EH (cell line): Measurements from ENCODE around the gene C19orf85.
"Not testable (repeated sequence)": the region's sequence is repeated elsewhere in the genome, so short reads cannot be mapped to it uniquely, and the experiment has no call there.

Experiments
- DNase-seq: peaks from one replicate; pipeline ENCODE4 v3.0.0-alpha.2; 2015; ENCODE audit warnings: low read depth

Gene C19orf85

GRCh38 chr19:55440411-55441105 lies 24.0 kb downstream of the C19orf85 start:
- peak; percentile 26 for DNase-seq

DNA sequence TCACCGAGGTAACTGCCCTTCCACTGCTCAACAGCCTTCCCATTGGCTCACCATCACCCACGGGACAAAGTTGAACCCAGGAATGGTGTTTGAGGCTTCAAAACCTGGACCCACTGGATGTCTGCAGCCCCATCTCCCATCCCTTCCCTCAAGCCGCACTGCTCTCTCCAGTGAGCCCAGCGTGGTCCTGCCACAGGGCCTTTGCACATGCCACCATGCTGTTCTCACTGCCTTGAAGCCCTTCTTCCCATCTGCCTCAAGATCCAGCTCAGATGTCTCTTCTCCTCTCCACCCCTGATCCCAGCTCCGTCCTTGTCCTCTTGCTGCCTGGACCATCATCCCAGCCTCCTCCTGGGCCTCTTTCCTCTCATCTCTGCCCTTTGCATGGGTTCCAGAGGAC lies 25.5 kb downstream of the C19orf85 start:
- DNase-seq, result no peak

DNA sequence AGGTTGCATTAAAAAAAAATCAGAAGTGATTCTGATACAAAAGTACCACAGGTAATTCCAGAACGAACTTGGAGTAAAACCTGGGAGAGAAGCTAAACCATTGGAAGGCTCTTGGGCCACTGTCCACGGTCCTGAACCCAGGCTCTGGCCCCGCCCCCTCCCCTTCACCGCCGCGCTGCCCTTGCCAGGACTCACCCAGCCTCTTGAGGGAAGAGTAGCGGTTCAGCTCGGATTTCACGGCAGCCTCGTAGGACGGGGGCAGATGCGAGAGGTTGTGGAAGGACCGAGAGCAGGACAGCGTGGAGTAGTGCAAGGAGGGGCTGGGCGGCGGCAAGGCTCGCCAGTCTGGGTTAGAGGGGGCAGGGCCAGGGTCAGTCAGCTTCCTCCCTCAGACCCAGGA lies 27.1 kb downstream of the C19orf85 start:
- peak; percentile 73 for DNase-seq

DNA sequence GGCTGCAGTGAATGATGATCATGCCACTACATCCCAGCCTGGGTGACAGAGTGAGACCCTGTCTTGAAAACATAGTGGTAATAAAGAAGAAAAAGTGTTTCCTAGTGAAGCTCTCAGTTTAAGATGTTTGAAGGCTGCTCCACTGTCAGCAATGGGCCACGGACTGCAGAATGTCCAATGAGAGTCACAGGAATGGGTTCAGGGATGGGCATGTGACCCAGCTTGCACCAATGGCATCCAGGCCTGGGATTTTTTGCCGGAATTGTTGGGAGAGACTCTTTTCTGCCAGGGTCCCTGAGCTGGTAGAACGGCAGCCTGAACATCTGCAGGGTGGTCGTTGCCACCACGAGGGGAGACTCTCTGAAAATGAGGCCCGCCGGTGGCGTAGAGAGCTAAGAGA lies 27.7 kb downstream of the C19orf85 start:
- no peak for DNase-seq

DNA sequence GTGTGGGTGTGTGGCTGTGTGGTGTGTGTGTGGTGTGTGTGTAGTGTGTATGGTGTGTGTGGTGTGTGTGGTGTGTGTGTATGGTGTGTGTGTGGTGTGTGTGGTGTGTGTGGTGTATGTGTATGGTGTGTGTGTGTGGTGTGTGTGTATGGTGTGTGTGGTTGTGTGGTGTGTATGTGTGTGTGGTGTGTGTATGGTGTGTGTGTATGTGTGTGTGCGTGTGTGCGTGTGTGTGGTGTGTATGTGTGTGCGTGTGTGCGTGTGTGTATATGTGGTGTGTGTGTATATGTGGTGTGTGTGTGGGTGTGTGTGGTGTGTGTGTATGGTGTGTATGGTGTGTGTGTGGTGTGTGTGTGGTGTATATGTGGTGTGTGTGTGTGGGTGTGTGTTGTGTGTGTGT lies 29.5 kb downstream of the C19orf85 start:
- no peak for DNase-seq

DNA sequence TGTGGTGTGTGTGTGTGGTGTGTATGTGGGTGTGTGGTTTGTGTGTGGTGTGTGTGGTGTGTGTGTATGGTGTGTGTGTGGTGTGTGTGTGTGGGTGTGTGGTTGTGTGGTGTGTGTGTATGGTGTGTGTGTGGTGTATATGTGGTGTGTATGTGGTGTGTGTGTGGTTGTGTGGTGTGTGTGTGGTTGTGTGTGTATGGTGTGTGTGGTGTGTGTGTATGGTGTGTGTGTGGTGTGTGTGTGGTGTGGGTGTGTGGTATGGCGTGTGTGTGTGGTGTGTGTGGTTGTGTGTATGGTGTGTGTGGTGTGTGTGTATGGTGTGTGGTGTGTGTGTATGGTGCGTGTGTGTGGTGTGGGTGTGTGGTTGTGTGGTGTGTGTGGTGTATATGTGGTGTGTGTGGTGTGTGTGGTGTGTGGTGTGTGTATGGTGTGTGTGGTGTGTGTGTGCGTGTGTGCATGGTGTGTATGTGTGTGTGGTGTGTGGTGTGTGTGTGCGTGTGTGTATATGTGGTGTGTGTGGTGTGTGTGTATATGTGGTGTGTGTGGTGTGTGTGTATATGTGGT lies 30.1 kb downstream of the C19orf85 start:
- DNase-seq, result no peak

GRCh38 chr19:55433292-55433691 lies 31.3 kb downstream of the C19orf85 start:
- DNase-seq, result no peak

DNA sequence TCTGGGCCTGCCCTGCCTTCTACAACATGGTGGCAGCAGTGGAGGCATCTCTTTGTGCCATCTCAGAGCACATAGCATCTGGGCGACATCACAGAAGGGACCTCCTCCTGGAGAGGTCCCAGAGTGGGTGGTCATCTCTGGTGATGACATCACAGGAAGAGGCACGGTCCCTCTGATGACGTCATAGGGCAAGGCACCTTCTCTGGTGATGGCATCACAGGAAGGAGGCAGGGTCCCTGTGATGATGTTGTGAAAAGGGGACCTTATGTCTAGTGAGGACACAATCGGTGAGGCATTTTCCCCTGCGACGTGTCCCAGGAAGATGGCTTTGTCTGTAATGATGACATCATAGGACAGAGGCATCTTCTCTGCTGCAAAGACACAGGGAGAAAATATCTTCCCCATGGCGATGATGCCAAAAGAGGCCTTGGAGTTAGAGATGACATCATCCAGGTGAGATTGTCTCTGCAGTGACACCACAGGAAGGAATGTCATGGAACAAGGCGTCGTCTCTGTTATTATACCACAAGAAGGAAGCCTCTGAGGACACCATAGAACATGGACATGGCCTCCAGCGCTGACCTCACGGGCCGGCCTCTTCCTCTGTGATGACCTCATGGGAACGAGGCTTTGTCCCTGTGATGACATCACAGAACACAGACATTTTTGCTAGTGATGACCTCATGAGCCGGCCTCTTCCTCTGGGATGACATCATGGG lies 32.2 kb downstream of the C19orf85 start:
- DNase-seq, result no peak

DNA sequence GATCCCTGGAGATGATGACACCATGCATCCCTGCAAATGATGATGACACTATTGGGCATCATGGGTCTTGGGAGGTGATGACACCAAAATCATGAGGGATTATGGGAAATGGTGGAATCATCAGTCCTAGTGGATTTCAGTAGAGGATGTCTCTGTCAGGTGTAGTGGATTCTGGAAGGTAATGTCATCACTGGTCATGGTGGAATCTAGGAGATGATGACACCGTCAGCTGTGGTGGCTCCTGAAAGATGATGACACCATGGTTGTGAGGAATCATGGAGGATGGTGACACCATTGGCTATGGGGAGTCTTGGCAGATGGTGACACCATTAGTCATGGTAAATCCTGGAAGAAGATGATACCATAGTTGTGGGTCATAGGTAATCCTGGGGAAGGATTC lies 33.4 kb downstream of the C19orf85 start:
- DNase-seq, result no peak

GRCh38 chr19:55426042-55426441 lies 38.5 kb downstream of the C19orf85 start:
- DNase-seq, result no peak

DNA sequence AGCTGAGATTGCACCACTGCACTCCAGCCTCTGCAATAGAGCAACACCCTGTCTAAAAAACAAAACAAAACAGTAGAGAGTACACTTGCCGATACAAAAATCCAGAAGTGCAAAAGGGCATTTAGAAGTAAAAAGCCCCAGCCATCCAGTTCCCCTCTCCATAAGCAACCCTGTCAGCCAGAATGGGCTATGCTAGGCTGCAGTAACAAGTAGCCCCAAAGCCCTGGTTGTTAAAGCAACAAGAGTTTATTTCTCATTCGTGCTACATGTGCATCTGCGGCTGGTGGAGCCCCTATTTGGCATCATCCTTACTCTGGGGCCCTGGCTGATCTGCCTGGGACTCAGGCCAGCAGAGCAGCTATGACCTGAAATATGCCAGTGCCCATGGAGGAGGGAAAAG lies 40.0 kb downstream of the C19orf85 start:
- DNase-seq, result no peak

DNA sequence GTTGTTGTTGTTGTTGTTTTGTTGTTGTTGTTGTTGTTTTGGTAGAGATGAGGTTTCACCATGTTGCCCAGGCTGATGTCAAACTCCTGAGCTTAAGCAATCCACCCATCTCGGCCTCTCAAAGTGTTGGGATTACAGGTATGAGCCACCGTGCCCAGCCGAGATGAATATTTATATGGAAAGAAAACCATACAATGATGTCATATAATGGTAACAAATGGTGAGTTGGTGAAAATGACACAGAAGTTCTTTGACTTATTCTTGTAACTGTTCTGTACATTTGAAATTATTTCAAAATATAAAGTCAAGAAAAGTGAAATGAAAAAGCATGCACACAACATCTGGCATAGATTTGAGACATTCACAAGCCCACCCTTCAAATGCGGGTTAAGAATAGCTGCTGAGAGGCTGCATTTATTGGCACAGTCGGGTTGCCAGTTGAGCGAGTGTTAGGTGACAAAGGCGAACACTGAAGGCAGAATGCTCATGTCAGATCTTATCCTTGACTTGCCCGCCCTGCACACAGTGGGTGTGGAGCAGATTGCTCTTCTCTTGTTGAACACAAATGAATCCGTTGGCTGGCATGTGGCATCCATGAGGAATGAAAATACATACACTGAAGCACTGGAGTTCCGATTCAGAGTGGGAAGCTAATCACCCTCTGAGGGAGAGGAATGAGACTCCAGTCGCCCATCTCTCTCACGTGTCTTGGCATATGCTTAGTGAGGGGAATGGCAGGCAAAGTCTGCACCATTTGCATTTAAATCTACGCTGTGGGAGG lies 41.1 kb downstream of the C19orf85 start:
- no peak for DNase-seq

DNA sequence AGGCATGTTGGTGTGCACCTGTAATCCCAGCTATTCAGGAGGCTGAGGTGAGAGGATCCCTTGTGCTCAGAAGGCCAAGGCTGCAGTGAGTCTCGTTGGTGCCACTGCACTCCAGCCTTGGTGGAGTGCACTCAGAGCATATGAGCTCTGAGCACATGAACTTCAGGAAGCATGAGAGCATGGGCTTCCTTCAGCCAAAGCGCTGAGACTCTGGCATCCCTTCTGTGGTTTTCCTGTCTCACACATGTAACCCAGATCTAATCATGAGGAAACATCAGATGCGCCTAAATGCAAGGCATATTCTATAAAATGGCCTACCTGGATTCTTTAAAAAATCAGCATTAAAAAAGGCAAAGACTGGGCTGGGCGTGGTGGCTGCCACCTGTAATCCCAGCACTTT lies 43.3 kb downstream of the C19orf85 start:
- not testable (repeated sequence) for DNase-seq

- no peak for DNase-seq
These were observed 44.8 kb downstream of the C19orf85 start for GRCh38 chr19:55419624-55420236.

DNA sequence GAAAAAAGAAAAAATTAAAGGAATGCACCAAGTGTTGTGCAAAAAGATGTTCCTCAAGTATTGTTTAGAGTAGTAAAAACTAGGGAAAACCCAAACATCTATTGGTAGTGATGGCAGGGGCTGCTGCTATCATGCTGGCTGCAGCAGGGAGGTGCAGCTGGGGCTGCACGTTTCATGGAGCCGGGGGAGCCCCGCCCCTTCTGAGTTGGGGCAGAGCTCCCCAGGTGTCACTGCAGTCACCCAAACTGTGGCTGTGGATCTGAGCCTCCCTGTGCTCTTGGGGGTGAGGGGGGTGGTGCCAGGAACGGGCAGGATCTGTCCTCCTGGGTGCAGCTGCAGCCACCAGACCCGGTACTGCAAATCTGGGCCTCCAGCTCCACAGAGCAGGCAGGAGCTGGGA lies 45.4 kb downstream of the C19orf85 start:
- no peak for DNase-seq

GRCh38 chr19:55418185-55418584 lies 46.4 kb downstream of the C19orf85 start:
- peak; percentile 87 for DNase-seq
